SK-N-SH (cell line): ENCODE data around the gene FAM229A.

Source experiments
- CHD2 ChIP-seq: fragments of 150-350 bp; IDR thresholded peaks from 2 replicates; pipeline ENCODE4 v1.6.1; 2018; ENCODE audit warnings: low read length; ENCODE audit not compliant: partially characterized antibody
- EP300 ChIP-seq, 2 experiments: IDR thresholded peaks; 2 replicates each; pipeline versions ENCODE4 v1.4.0 to v1.6.1; 2012; ENCODE audit warnings: borderline replicate concordance in 1 of 2, low read depth in 1 of 2, low read length in 1 of 2
- MAX ChIP-seq: IDR thresholded peaks from 2 replicates; pipeline ENCODE4 v1.4.0; 2012; ENCODE audit warnings: low read depth
- MXI1 ChIP-seq: IDR thresholded peaks from 2 replicates; pipeline ENCODE4 v1.6.1; 2012; ENCODE audit warnings: mild to moderate bottlenecking, low read depth, low read length, improper control_type of control experiment
- RCOR1 ChIP-seq: fragments of 150-350 bp; IDR thresholded peaks from 2 replicates; pipeline ENCODE4 v1.6.1; 2017; ENCODE audit warnings: antibody characterized with exemption, low read length
- RFX5 ChIP-seq: IDR thresholded peaks from 2 replicates; pipeline ENCODE4 v1.6.1; 2012; ENCODE audit warnings: mild to moderate bottlenecking, improper control_type of control experiment, low read length
- TAF1 ChIP-seq: IDR thresholded peaks from 2 replicates; pipeline ENCODE4 v1.6.1; 2012; ENCODE audit warnings: low read depth, mild to moderate bottlenecking, low read length, moderate library complexity, borderline replicate concordance
- USF2 ChIP-seq: fragments of 150-350 bp; IDR thresholded peaks from 2 replicates; pipeline ENCODE4 v1.6.1; 2017; ENCODE audit warnings: antibody characterized with exemption, low read length, low read depth, borderline replicate concordance
- TF ChIP-seq, protein P1 (sequence below): fragments of 200-600 bp; sonication (generic); IDR thresholded peaks from 2 replicates; pipeline ENCODE4 v1.6.1; 2017; ENCODE audit warnings: antibody characterized with exemption, mild to moderate bottlenecking, moderate library complexity

DNA sequence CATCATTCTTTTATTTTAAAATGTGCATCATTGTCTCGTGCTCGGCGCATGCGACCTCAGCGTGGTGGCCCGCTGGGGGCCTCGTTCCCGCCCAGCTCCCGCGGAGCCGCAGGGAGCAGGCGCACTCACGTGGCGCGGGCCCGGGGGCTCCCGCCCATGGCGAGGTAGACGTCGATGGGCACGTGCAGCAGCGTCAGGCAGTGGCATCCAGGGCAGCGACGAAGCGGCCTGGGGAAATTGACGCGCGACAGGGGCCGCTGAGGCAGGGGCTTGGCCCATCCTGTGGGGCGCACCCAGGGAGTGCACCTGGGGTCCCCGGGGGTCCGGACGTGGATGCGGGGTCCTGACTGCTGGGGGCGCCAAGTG is 994 bp downstream of the FAM229A start:
- TF ChIP-seq RCOR1 (no peak), MXI1 (no peak), RFX5 (no peak), EP300 (IDR thresholded peaks at IDR 0.05; ENCODE audit: borderline replicate concordance in 1 of 2, low read depth in 1 of 2, low read length in 1 of 2) (no peak), CHD2 (no peak), USF2 (no peak), TAF1 (no peak), MAX (no peak)
- TF ChIP-seq, protein P1, sequence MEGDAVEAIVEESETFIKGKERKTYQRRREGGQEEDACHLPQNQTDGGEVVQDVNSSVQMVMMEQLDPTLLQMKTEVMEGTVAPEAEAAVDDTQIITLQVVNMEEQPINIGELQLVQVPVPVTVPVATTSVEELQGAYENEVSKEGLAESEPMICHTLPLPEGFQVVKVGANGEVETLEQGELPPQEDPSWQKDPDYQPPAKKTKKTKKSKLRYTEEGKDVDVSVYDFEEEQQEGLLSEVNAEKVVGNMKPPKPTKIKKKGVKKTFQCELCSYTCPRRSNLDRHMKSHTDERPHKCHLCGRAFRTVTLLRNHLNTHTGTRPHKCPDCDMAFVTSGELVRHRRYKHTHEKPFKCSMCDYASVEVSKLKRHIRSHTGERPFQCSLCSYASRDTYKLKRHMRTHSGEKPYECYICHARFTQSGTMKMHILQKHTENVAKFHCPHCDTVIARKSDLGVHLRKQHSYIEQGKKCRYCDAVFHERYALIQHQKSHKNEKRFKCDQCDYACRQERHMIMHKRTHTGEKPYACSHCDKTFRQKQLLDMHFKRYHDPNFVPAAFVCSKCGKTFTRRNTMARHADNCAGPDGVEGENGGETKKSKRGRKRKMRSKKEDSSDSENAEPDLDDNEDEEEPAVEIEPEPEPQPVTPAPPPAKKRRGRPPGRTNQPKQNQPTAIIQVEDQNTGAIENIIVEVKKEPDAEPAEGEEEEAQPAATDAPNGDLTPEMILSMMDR, result no peak
